Neural progenitor cell (in vitro differentiated cells): Measurements from ENCODE around the gene ZNF25. TPM values are rescaled to one million over a fixed set of nuclear protein-coding genes. Genes with fewer than 3 reads are reported as not detected.
A peak's percentile ranks its signal among the peaks of the same experiment; 100 is the strongest.

Experiments
- DNase-seq: peaks from one replicate; pipeline ENCODE4 v3.0.0-alpha.2; 2016; ENCODE audit warnings: low spot score
- H2AFZ ChIP-seq: fragments of 200-600 bp; sonication (generic); replicated peaks from 2 replicates; pipeline ENCODE4 v1.6.1; 2016; ENCODE audit warnings: antibody characterized with exemption
- H3F3A ChIP-seq: fragments of 200-600 bp; sonication (generic); 2 replicates; pipeline ENCODE4 v1.6.1; 2016; ENCODE audit warnings: antibody characterized with exemption, low read depth
- H3K27ac ChIP-seq: fragments of 200-600 bp; sonication (generic); 2 replicates; pipeline ENCODE4 v1.5.1; 2016; ENCODE audit warnings: mild to moderate bottlenecking
- H3K27me3 ChIP-seq: fragments of 200-600 bp; sonication (generic); 2 replicates; pipeline ENCODE4 v1.6.1; 2016; ENCODE audit warnings: mild to moderate bottlenecking, moderate library complexity
- H3K36me3 ChIP-seq: fragments of 200-600 bp; sonication (generic); 2 replicates; pipeline ENCODE4 v1.5.1; 2016
- H3K4me1 ChIP-seq: fragments of 200-600 bp; sonication (generic); 2 replicates; pipeline ENCODE4 v1.6.1; 2016; ENCODE audit warnings: mixed run types
- H3K4me2 ChIP-seq: fragments of 200-600 bp; sonication (generic); 2 replicates; pipeline ENCODE4 v1.6.1; 2016
- H3K4me3 ChIP-seq: fragments of 200-600 bp; sonication (generic); 2 replicates; pipeline ENCODE4 v1.5.1; 2016
- H3K79me2 ChIP-seq: fragments of 200-600 bp; sonication (generic); 2 replicates; pipeline ENCODE4 v1.6.1; 2016; ENCODE audit warnings: low read depth
- H3K9ac ChIP-seq: fragments of 200-600 bp; sonication (generic); 2 replicates; pipeline ENCODE4 v1.6.1; 2016
- H3K9me3 ChIP-seq: fragments of 200-600 bp; sonication (generic); 2 replicates; pipeline ENCODE4 v1.5.1; 2016; ENCODE audit warnings: low read depth
- H4K20me1 ChIP-seq: fragments of 200-600 bp; sonication (generic); 2 replicates; pipeline ENCODE4 v1.6.1; 2016; ENCODE audit warnings: low read depth
- H3K27ac Mint-ChIP-seq: 3 replicates; pipeline ENCODE4 v1.8.0; 2021; ENCODE audit warnings: mixed read lengths
- H3K27me3 Mint-ChIP-seq: 2 replicates; pipeline ENCODE4 v1.8.0; 2022; ENCODE audit warnings: low read depth, mild to moderate bottlenecking, inconsistent platforms, moderate library complexity, mixed read lengths; ENCODE audit not compliant: insufficient read depth
- H3K36me3 Mint-ChIP-seq: 3 replicates; pipeline ENCODE4 v1.8.0; 2021; ENCODE audit warnings: mixed read lengths
- H3K4me1 Mint-ChIP-seq: 3 replicates; pipeline ENCODE4 v1.8.0; 2021; ENCODE audit warnings: mixed read lengths
- H3K4me3 Mint-ChIP-seq: 3 replicates; pipeline ENCODE4 v1.8.0; 2021; ENCODE audit warnings: mild to moderate bottlenecking, moderate library complexity, mixed read lengths
- H3K9me3 Mint-ChIP-seq: 3 replicates; pipeline ENCODE4 v1.8.0; 2020; ENCODE audit warnings: mixed read lengths
- EZH2 ChIP-seq: fragments of 200-600 bp; sonication (generic); IDR thresholded peaks from 2 replicates; pipeline ENCODE4 v1.6.1; 2017; ENCODE audit warnings: antibody characterized with exemption, mild to moderate bottlenecking, moderate library complexity
- EZH2phosphoT487 ChIP-seq: fragments of 200-600 bp; sonication (generic); IDR thresholded peaks from 2 replicates; pipeline ENCODE4 v1.6.1; 2017; ENCODE audit warnings: antibody characterized with exemption
- total RNA-seq: library from RNA; depleted of rRNA; stranded (reverse); fragments of >200 nt; gene quantifications from 2 replicates; pipeline ENCODE4 v1.2.3, GENCODE V29; 2015; ENCODE audit warnings: low replicate concordance
- TF ChIP-seq, protein P1 (sequence below): fragments of 200-600 bp; sonication (generic); IDR thresholded peaks from 2 replicates; pipeline ENCODE4 v1.5.1; 2017; ENCODE audit warnings: antibody characterized with exemption, mild to moderate bottlenecking

ZNF25 gene
- total RNA-seq, 1 donor from 2014 or later = 4.8 TPM

GRCh38 chr10:37952043-37952755 is 24.2 kb downstream of the ZNF25 start:
- Histone ChIP-seq H3K4me3 (no peak overlapping the region), H2AFZ (no peak overlapping the region), H3K9ac (no peak overlapping the region), H3K27me3 (no peaks in the 10 kb centered on the region), H3K4me1 (no peaks in the 10 kb centered on the region), H3F3A (no peaks in the 10 kb centered on the region), H3K79me2 (no peaks in the 10 kb centered on the region), H3K36me3 (peaks cover 10% of the 10 kb centered on the region), H4K20me1 (no peaks in the 10 kb centered on the region), H3K9me3 (peaks cover 18% of the 10 kb centered on the region), H3K4me2 (no peak overlapping the region), H3K27ac (no peak overlapping the region)
- Mint-ChIP-seq H3K36me3 (peaks cover 64% of the 10 kb centered on the region), H3K9me3 (peaks cover 31% of the 10 kb centered on the region), H3K4me1 (peaks cover 10% of the 10 kb centered on the region), H3K27ac (peak overlapping the region; percentile 73), H3K27me3 (no peaks in the 10 kb centered on the region), H3K4me3 (no peak overlapping the region)
- no peak for DNase-seq
- TF ChIP-seq EZH2 (no peak), EZH2phosphoT487 (no peak)
- TF ChIP-seq, protein P1, sequence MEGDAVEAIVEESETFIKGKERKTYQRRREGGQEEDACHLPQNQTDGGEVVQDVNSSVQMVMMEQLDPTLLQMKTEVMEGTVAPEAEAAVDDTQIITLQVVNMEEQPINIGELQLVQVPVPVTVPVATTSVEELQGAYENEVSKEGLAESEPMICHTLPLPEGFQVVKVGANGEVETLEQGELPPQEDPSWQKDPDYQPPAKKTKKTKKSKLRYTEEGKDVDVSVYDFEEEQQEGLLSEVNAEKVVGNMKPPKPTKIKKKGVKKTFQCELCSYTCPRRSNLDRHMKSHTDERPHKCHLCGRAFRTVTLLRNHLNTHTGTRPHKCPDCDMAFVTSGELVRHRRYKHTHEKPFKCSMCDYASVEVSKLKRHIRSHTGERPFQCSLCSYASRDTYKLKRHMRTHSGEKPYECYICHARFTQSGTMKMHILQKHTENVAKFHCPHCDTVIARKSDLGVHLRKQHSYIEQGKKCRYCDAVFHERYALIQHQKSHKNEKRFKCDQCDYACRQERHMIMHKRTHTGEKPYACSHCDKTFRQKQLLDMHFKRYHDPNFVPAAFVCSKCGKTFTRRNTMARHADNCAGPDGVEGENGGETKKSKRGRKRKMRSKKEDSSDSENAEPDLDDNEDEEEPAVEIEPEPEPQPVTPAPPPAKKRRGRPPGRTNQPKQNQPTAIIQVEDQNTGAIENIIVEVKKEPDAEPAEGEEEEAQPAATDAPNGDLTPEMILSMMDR = no peak

DNA sequence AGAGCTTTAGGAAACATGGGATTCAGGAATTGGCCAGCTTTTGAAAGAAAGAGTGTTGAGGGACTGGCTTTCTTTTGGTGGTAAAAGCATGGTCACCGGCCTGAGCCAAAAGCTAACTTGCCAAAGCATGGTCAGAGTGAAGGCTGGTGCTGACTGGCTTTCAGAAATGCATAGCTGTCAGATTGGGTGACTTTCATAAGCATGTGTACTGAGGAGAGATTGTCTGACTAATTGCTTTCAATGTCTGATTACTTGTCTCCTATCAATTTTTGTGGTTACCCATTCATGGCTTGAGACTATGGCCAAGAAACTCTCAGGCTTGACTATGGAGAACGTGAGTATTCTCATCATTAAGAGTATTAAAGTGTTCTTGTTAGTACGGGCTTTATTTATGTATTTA is 28.2 kb downstream of the ZNF25 start:
- H3K36me3 Mint-ChIP-seq = peaks cover 33% of the 10 kb centered on the region
- H3K79me2 ChIP-seq = no peaks in the 10 kb centered on the region
- H3K36me3 ChIP-seq = peaks cover 10% of the 10 kb centered on the region
- no peak for DNase-seq
- H3K27ac ChIP-seq = no peak overlapping the region
- H3K4me3 Mint-ChIP-seq = no peak overlapping the region
- H3K4me1 ChIP-seq = no peaks in the 10 kb centered on the region
- TF ChIP-seq EZH2phosphoT487 = no peak
- TF ChIP-seq EZH2 = no peak
- TF ChIP-seq, protein P1 = no peak
- no peak overlapping the region for H3K4me2 ChIP-seq
- H3K4me1 Mint-ChIP-seq = peaks cover 10% of the 10 kb centered on the region
- no peaks in the 10 kb centered on the region for H3K27me3 Mint-ChIP-seq
- H3K4me3 ChIP-seq = no peak overlapping the region
- H3K9me3 Mint-ChIP-seq = peaks cover 21% of the 10 kb centered on the region
- H3K9me3 ChIP-seq = peaks cover 7% of the 10 kb centered on the region
- no peaks in the 10 kb centered on the region for H3F3A ChIP-seq
- H3K9ac ChIP-seq = no peak overlapping the region
- H3K27ac Mint-ChIP-seq = no peak overlapping the region
- H4K20me1 ChIP-seq = no peaks in the 10 kb centered on the region
- no peaks in the 10 kb centered on the region for H3K27me3 ChIP-seq
- H2AFZ ChIP-seq = no peak overlapping the region

GRCh38 chr10:37947526-37947925 is 28.9 kb downstream of the ZNF25 start:
- H3K27me3 ChIP-seq = no peaks in the 10 kb centered on the region
- no peak for DNase-seq
- Mint-ChIP-seq H3K36me3 (peaks cover 26% of the 10 kb centered on the region), H3K27ac (no peak overlapping the region), H3K9me3 (peaks cover 19% of the 10 kb centered on the region), H3K4me1 (peaks cover 7% of the 10 kb centered on the region), H3K27me3 (no peaks in the 10 kb centered on the region), H3K4me3 (no peak overlapping the region)
- H3K36me3 ChIP-seq = peaks cover 10% of the 10 kb centered on the region
- no peak overlapping the region for H3K4me3 ChIP-seq
- H4K20me1 ChIP-seq = no peaks in the 10 kb centered on the region
- H3K4me2 ChIP-seq = no peak overlapping the region
- H3K27ac ChIP-seq = no peak overlapping the region
- no peak overlapping the region for H2AFZ ChIP-seq
- H3K79me2 ChIP-seq = no peaks in the 10 kb centered on the region
- H3K4me1 ChIP-seq = no peaks in the 10 kb centered on the region
- TF ChIP-seq EZH2phosphoT487 (no peak), EZH2 (no peak)
- TF ChIP-seq, protein P1 = no peak
- H3K9ac ChIP-seq = no peak overlapping the region
- H3K9me3 ChIP-seq = peaks cover 6% of the 10 kb centered on the region
- no peaks in the 10 kb centered on the region for H3F3A ChIP-seq
